PC-9 (cell line): Measurements from ENCODE around the gene SLC8A3. TPM values are rescaled to one million over a fixed set of nuclear protein-coding genes. Genes with fewer than 3 reads are reported as not detected.

ENCODE experiments used
- BruUV-seq: library from RNA; stranded (reverse); fragments of 400-500 nt; replicated peaks from 2 replicates; lab custom pipeline; 2021; lab: Mats Ljungman, UMichigan
- CTCF ChIA-PET: fragments of 300-600 bp; sonication (Branson Sonifier 250); formaldehyde crosslinking; loops from one replicate; lab custom pipeline; 2022; ENCODE audit warnings: antibody characterized with exemption; lab: Charles Lee
- POLR2A ChIA-PET: fragments of 300-600 bp; sonication (Branson Sonifier 250); formaldehyde crosslinking; loops from one replicate; lab custom pipeline; 2022; ENCODE audit warnings: antibody characterized with exemption; ENCODE audit not compliant: unreplicated experiment; lab: Charles Lee
- DNase-seq, 2 experiments: peaks; one replicate each; pipeline versions ENCODE4 v3.0.0 to v3.0.0-alpha.2; 2015 to 2022; ENCODE audit warnings: mixed read lengths in 1 of 2
- H2AFZ ChIP-seq: fragments of 200-600 bp; sonication (generic); 2 replicates; pipeline ENCODE4 v1.8.1; 2017; ENCODE audit warnings: antibody characterized with exemption
- H3F3A ChIP-seq: fragments of 200-600 bp; sonication (generic); 2 replicates; pipeline ENCODE4 v1.8.1; 2017; ENCODE audit warnings: antibody characterized with exemption, mild to moderate bottlenecking, low read depth; ENCODE audit not compliant: insufficient read depth
- H3K27ac ChIP-seq: fragments of 200-600 bp; sonication (generic); 2 replicates; pipeline ENCODE4 v1.6.1; 2016; ENCODE audit warnings: mixed run types
- H3K27me3 ChIP-seq: fragments of 200-600 bp; sonication (generic); 2 replicates; pipeline ENCODE4 v1.6.1; 2016; ENCODE audit warnings: low read depth, mixed run types; ENCODE audit not compliant: insufficient read depth
- H3K36me3 ChIP-seq: fragments of 200-600 bp; sonication (generic); 2 replicates; pipeline ENCODE4 v1.6.1; 2016; ENCODE audit warnings: low read depth, mixed run types
- H3K4me1 ChIP-seq: fragments of 200-600 bp; sonication (generic); replicated peaks from 2 replicates; pipeline ENCODE4 v1.6.1; 2016; ENCODE audit warnings: mixed run types; ENCODE audit not compliant: insufficient read depth
- H3K4me2 ChIP-seq: fragments of 200-600 bp; sonication (generic); 2 replicates; pipeline ENCODE4 v1.6.1; 2017; ENCODE audit warnings: mixed run types
- H3K4me3 ChIP-seq: fragments of 200-600 bp; sonication (generic); 2 replicates; pipeline ENCODE4 v1.6.1; 2016; ENCODE audit warnings: mixed run types
- H3K79me2 ChIP-seq: fragments of 200-600 bp; sonication (generic); 2 replicates; pipeline ENCODE4 v1.6.1; 2017; ENCODE audit warnings: low read depth, mixed run types
- H3K9me2 ChIP-seq: fragments of 200-600 bp; sonication (generic); 2 replicates; pipeline ENCODE4 v1.8.1; 2017; ENCODE audit warnings: mild to moderate bottlenecking; ENCODE audit not compliant: insufficient read depth
- H3K9me3 ChIP-seq: fragments of 200-600 bp; sonication (generic); 2 replicates; pipeline ENCODE4 v1.8.1; 2016; ENCODE audit warnings: low read depth; ENCODE audit not compliant: insufficient read depth
- H4K20me1 ChIP-seq: fragments of 200-600 bp; sonication (generic); 2 replicates; pipeline ENCODE4 v1.8.1; 2017; ENCODE audit not compliant: insufficient read depth
- CTCF ChIP-seq: fragments of 200-600 bp; sonication (generic); conservative IDR thresholded peaks from 2 replicates; pipeline ENCODE4 v1.6.1; 2017; ENCODE audit warnings: mixed run types, antibody characterized with exemption, mild to moderate bottlenecking, moderate library complexity
- EZH2 ChIP-seq: fragments of 200-600 bp; sonication (generic); IDR thresholded peaks from 2 replicates; pipeline ENCODE4 v1.8.0; 2017; ENCODE audit warnings: antibody characterized with exemption, low read depth
- intact Hi-C: fragments of 100-400 bp; cut with micrococcal nuclease; formaldehyde crosslinking; loops from one replicate; pipeline ENCODE4 v1.10.0; 2022; ENCODE audit not compliant: unreplicated experiment
- total RNA-seq: library from RNA; stranded (reverse); gene quantifications from 2 replicates; pipeline ENCODE4 v1.2.3, GENCODE V29; 2021

The SLC8A3 gene
- total RNA-seq, 1 experiment from 2014 or later, result not detected

GRCh38 chr14:70188322-70188658 is 461 bp downstream of the SLC8A3 start:
- Histone ChIP-seq H3K4me3 (no peak overlapping the region), H4K20me1 (no peaks in the 10 kb centered on the region), H3K4me1 (no peaks in the 10 kb centered on the region), H3K9me2 (no peaks in the 10 kb centered on the region), H3K79me2 (no peaks in the 10 kb centered on the region), H3K9me3 (no peaks in the 10 kb centered on the region), H3K27me3 (peaks cover 21% of the 10 kb centered on the region), H3K27ac (no peak overlapping the region), H3F3A (no peaks in the 10 kb centered on the region), H2AFZ (no peak overlapping the region), H3K36me3 (no peaks in the 10 kb centered on the region), H3K4me2 (no peak overlapping the region)
- TF ChIP-seq CTCF (no peak), EZH2 (no peak)
- intact Hi-C loops, result no loop called here
- CTCF ChIA-PET, result no interaction called here
- POLR2A ChIA-PET, result no interaction called here
- DNase-seq, result no peak
- BruUV-seq, result no TSS peak

DNA sequence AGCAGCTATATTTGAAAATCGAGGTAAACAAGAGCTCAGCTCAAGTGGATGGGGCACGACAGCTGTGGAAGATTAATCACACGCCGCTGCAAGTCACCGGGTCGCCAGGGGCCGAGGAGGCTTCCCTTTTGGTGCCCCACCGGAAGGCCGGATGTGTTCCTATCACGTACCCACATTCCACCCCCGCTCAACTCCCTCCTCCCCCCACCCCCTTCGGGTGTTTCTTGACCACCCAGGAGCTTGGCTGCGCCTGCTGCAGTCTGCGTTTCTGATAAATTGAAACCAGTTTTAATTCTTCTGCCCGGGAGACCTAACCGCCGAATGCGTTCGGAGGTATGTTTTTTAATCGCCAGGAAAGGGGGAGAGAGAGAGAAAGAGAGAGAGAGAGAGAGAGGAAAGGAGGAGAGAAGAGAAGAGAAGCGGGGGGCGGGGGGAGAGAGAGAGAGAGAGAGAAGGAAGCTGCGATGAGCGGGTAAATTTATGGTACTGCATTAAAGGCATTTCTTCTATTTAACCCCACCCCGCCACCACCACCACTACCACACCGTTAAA is 1.8 kb downstream of the SLC8A3 start:
- POLR2A ChIA-PET, result no interaction called here
- Histone ChIP-seq H3K27ac (no peak overlapping the region), H3F3A (no peaks in the 10 kb centered on the region), H3K79me2 (no peaks in the 10 kb centered on the region), H4K20me1 (no peaks in the 10 kb centered on the region), H3K4me1 (no peaks in the 10 kb centered on the region), H3K9me3 (no peaks in the 10 kb centered on the region), H3K4me3 (no peak overlapping the region), H3K27me3 (peaks cover 23% of the 10 kb centered on the region), H2AFZ (no peak overlapping the region), H3K36me3 (no peaks in the 10 kb centered on the region), H3K4me2 (no peak overlapping the region), H3K9me2 (no peaks in the 10 kb centered on the region)
- intact Hi-C loops, result no loop called here
- no peak for TF ChIP-seq CTCF
- TF ChIP-seq EZH2, result no peak
- no TSS peak for BruUV-seq
- DNase-seq, result no peak
- CTCF ChIA-PET, result no interaction called here

DNA sequence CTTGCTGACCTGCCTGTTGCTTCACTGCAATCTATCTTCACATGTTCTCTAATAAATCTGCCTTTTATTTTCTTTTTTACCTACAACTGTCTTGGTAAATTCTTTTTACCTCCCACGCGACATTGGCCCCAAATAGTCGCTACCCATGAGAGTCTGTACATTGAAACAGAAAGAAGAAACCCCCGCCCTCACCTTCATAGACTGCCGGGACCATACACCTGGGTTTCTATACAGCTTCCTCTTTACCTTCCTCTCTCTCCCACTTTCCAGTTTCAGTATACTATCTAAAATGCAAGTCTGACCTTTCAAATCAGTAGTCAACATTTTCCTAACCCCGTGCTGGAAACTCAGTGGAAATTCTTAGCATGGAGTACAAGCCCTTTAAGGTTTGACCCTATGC is 4.8 kb downstream of the SLC8A3 start:
- DNase-seq, result no peak
- BruUV-seq, result no TSS peak

More for the DNA sequence above, 4.8 kb downstream of the SLC8A3 start:
- H3K79me2 ChIP-seq, result no peaks in the 10 kb centered on the region
- no peaks in the 10 kb centered on the region for H3K9me3 ChIP-seq
- intact Hi-C loops, result no loop called here
- H2AFZ ChIP-seq, result no peak overlapping the region
- ChIA-PET POLR2A (no interaction called here), CTCF (no interaction called here)
- no peaks in the 10 kb centered on the region for H3K9me2 ChIP-seq
- H3K27ac ChIP-seq, result no peak overlapping the region
- no peaks in the 10 kb centered on the region for H3F3A ChIP-seq
- H3K36me3 ChIP-seq, result no peaks in the 10 kb centered on the region
- TF ChIP-seq CTCF, result no peak
- no peak for TF ChIP-seq EZH2
- H3K4me2 ChIP-seq, result no peak overlapping the region
- H3K4me3 ChIP-seq, result no peak overlapping the region
- peaks cover 10% of the 10 kb centered on the region for H3K27me3 ChIP-seq
- H3K4me1 ChIP-seq, result no peaks in the 10 kb centered on the region
- H4K20me1 ChIP-seq, result no peaks in the 10 kb centered on the region
